IMR-90 (cell line): ENCODE data around the gene CLPTM1L. TPM values are rescaled to one million over a fixed set of nuclear protein-coding genes. Genes with fewer than 3 reads are reported as not detected.

Source experiments
- ATAC-seq: fragments of 200-7000 bp; cut with Tn5 transposase; 2 replicates; pipeline ENCODE4 v1.9.1; 2020; ENCODE audit warnings: low read depth, mild to moderate bottlenecking, moderate library complexity
- BruUV-seq: library from RNA; stranded (reverse); fragments of 400-500 nt; replicated peaks from 2 replicates; lab custom pipeline; 2021; lab: Mats Ljungman, UMichigan
- CTCF ChIA-PET: fragments of 300-600 bp; formaldehyde crosslinking; extraction: SDS; loops from one replicate; lab custom pipeline; 2021; ENCODE audit warnings: antibody characterized with exemption; lab: Yijun Ruan, JAX
- POLR2A ChIA-PET: fragments of 300-600 bp; sonication (Branson Sonifier 250); formaldehyde crosslinking; loops from one replicate; lab custom pipeline; 2022; ENCODE audit warnings: antibody characterized with exemption; ENCODE audit not compliant: unreplicated experiment; lab: Charles Lee
- DNase-seq: peaks from one replicate; pipeline ENCODE4 v3.0.0; 2013
- H2AFZ ChIP-seq: replicated peaks from 2 replicates; pipeline ENCODE3; 2013; ENCODE audit warnings: low read length, mild to moderate bottlenecking; ENCODE audit not compliant: poor library complexity
- H2AK5ac ChIP-seq: 2 replicates; pipeline ENCODE4 v1.6.1; 2013; ENCODE audit warnings: low read depth, low read length, inconsistent platforms
- H2AK9ac ChIP-seq: replicated peaks from 2 replicates; pipeline ENCODE3; 2013; ENCODE audit warnings: mild to moderate bottlenecking, low read depth, low read length, moderate library complexity; ENCODE audit not compliant: poor library complexity
- H2BK120ac ChIP-seq: 2 replicates; pipeline ENCODE4 v1.6.1; 2013; ENCODE audit warnings: low read depth, low read length, inconsistent platforms
- H2BK15ac ChIP-seq: 3 replicates; pipeline ENCODE4 v1.6.1; 2013; ENCODE audit warnings: low read depth, low read length, inconsistent platforms
- H2BK20ac ChIP-seq: 2 replicates; pipeline ENCODE4 v1.6.1; 2013; ENCODE audit warnings: low read depth, mild to moderate bottlenecking, inconsistent platforms, low read length, moderate library complexity
- H2BK5ac ChIP-seq: 2 replicates; pipeline ENCODE4 v1.6.1; 2013; ENCODE audit warnings: mild to moderate bottlenecking, low read depth, low read length, inconsistent platforms; ENCODE audit not compliant: poor library complexity, severe bottlenecking
- H3K14ac ChIP-seq: replicated peaks from 2 replicates; pipeline ENCODE4 v1.6.1; 2013; ENCODE audit warnings: low read depth, low read length, inconsistent platforms
- H3K18ac ChIP-seq: 2 replicates; pipeline ENCODE4 v1.6.1; 2013; ENCODE audit warnings: low read depth, low read length, control low read depth
- H3K23ac ChIP-seq: 2 replicates; pipeline ENCODE4 v1.6.1; 2013; ENCODE audit warnings: low read depth, low read length, inconsistent platforms
- H3K27ac ChIP-seq: 2 replicates; pipeline ENCODE4 v1.5.1; 2013; ENCODE audit warnings: mild to moderate bottlenecking, control low read depth, low read length; ENCODE audit not compliant: insufficient read depth
- H3K27me3 ChIP-seq: 2 replicates; pipeline ENCODE4 v1.6.1; 2013; ENCODE audit warnings: low read length; ENCODE audit not compliant: control insufficient read depth, insufficient read depth
- H3K36me3 ChIP-seq: 2 replicates; pipeline ENCODE4 v1.6.1; 2013; ENCODE audit warnings: low read length, mixed read lengths; ENCODE audit not compliant: control insufficient read depth, insufficient read depth
- H3K4ac ChIP-seq: 2 replicates; pipeline ENCODE4 v1.6.1; 2013; ENCODE audit warnings: low read depth, low read length, inconsistent platforms
- H3K4me1 ChIP-seq: 2 replicates; pipeline ENCODE4 v1.6.1; 2013; ENCODE audit warnings: low read length, mixed read lengths; ENCODE audit not compliant: control insufficient read depth, insufficient read depth
- H3K4me2 ChIP-seq: 2 replicates; pipeline ENCODE4 v1.6.1; 2013; ENCODE audit warnings: low read depth, mild to moderate bottlenecking, control low read depth, low read length, moderate library complexity
- H3K4me3 ChIP-seq: 2 replicates; pipeline ENCODE4 v1.5.1; 2013; ENCODE audit warnings: low read depth, mild to moderate bottlenecking, control low read depth, low read length, moderate library complexity; ENCODE audit not compliant: insufficient read depth
- H3K56ac ChIP-seq: 2 replicates; pipeline ENCODE4 v1.6.1; 2013; ENCODE audit warnings: low read length, inconsistent platforms; ENCODE audit not compliant: insufficient read depth; ENCODE audit errors: extremely low read depth
- H3K79me1 ChIP-seq, 2 experiments: 2 replicates each; pipeline ENCODE4 v1.6.1; 2013; ENCODE audit warnings: low read length in 2 of 2, inconsistent platforms in 1 of 2, low read depth in 1 of 2
- H3K9ac ChIP-seq: 2 replicates; pipeline ENCODE4 v1.6.1; 2013; ENCODE audit warnings: low read depth, low read length, control low read depth
- H3K9me1 ChIP-seq: 2 replicates; pipeline ENCODE4 v1.6.1; 2013; ENCODE audit warnings: low read length, inconsistent platforms; ENCODE audit not compliant: insufficient read depth
- H3K9me3 ChIP-seq: 2 replicates; pipeline ENCODE4 v1.6.1; 2013; ENCODE audit warnings: low read length; ENCODE audit not compliant: control insufficient read depth, insufficient read depth
- H4K20me1 ChIP-seq: 2 replicates; pipeline ENCODE4 v1.6.1; 2013; ENCODE audit warnings: low read length, inconsistent platforms; ENCODE audit not compliant: insufficient read depth
- H4K5ac ChIP-seq: 2 replicates; pipeline ENCODE4 v1.6.1; 2013; ENCODE audit warnings: mild to moderate bottlenecking, low read depth, low read length, control low read depth
- H4K8ac ChIP-seq, 2 experiments: 2 replicates each; pipeline ENCODE4 v1.6.1; 2013; ENCODE audit warnings: low read depth in 2 of 2, low read length in 2 of 2, control low read depth in 1 of 2, inconsistent platforms in 1 of 2
- H4K91ac ChIP-seq: 2 replicates; pipeline ENCODE4 v1.6.1; 2013; ENCODE audit warnings: low read depth, low read length, inconsistent platforms; ENCODE audit not compliant: insufficient read depth
- BHLHE40 ChIP-seq: fragments of 150-350 bp; IDR thresholded peaks from 2 replicates; pipeline ENCODE4 v1.6.1; 2016; ENCODE audit warnings: mild to moderate bottlenecking, low read depth, low read length
- CEBPB ChIP-seq: IDR thresholded peaks from 2 replicates; pipeline ENCODE4 v1.6.1; 2012; ENCODE audit warnings: low read depth, low read length, improper control_type of control experiment
- CHD1 ChIP-seq: IDR thresholded peaks from 2 replicates; pipeline ENCODE4 v1.6.1; 2012; ENCODE audit warnings: low read depth, low read length, improper control_type of control experiment
- FOS ChIP-seq: fragments of 150-350 bp; IDR thresholded peaks from 2 replicates; pipeline ENCODE4 v1.6.1; 2016; ENCODE audit warnings: low read depth, low read length
- MAFK ChIP-seq: IDR thresholded peaks from 2 replicates; pipeline ENCODE4 v1.6.1; 2012; ENCODE audit warnings: low read depth, low read length, improper control_type of control experiment
- MAZ ChIP-seq: IDR thresholded peaks from 2 replicates; pipeline ENCODE4 v1.6.1; 2012; ENCODE audit warnings: low read depth, mild to moderate bottlenecking, low read length, improper control_type of control experiment, moderate library complexity, borderline replicate concordance
- MXI1 ChIP-seq: IDR thresholded peaks from 2 replicates; pipeline ENCODE4 v1.6.1; 2012; ENCODE audit warnings: low read depth, mild to moderate bottlenecking, low read length, moderate library complexity, borderline replicate concordance
- NFE2L2 ChIP-seq: fragments of 150-350 bp; IDR thresholded peaks from 2 replicates; pipeline ENCODE4 v1.6.1; 2016; ENCODE audit warnings: low read depth, mild to moderate bottlenecking, low read length
- POLR2A ChIP-seq: IDR thresholded peaks from 2 replicates; pipeline ENCODE4 v1.6.1; 2012; ENCODE audit warnings: mild to moderate bottlenecking, low read depth, low read length
- RAD21 ChIP-seq: IDR thresholded peaks from 2 replicates; pipeline ENCODE4 v1.6.1; 2012; ENCODE audit warnings: low read length, improper control_type of control experiment
- RCOR1 ChIP-seq: IDR thresholded peaks from 2 replicates; pipeline ENCODE4 v1.6.1; 2012; ENCODE audit warnings: mild to moderate bottlenecking, low read length, improper control_type of control experiment; ENCODE audit not compliant: insufficient replicate concordance
- RFX5 ChIP-seq: IDR thresholded peaks from 2 replicates; pipeline ENCODE4 v1.8.0; 2012; ENCODE audit warnings: low read depth, mild to moderate bottlenecking, low read length, moderate library complexity
- SMC3 ChIP-seq: fragments of 150-350 bp; IDR thresholded peaks from 2 replicates; pipeline ENCODE4 v1.6.1; 2016; ENCODE audit warnings: low read depth, mild to moderate bottlenecking, antibody characterized with exemption, low read length, moderate library complexity
- WGBS, 2 experiments: methylation state at CpG; one replicate each; pipeline versions ENCODE4 v1.1.5 to v1.1.7; 2013; ENCODE audit warnings: missing lambda C conversion rate in 2 of 2; ENCODE audit not compliant: insufficient read length in 1 of 2; ENCODE audit errors: extremely low coverage in 2 of 2; 5-methylcytosine and 5-hydroxymethylcytosine counted together
- dilution Hi-C: fragments of 300-500 bp; cut with HindIII; formaldehyde crosslinking; loops from one replicate; pipeline ENCODE4 v1.14.3; 2018; ENCODE audit warnings: low sequenced_read_pairs; ENCODE audit not compliant: unreplicated experiment
- in situ Hi-C: fragments of 300-500 bp; cut with MboI; formaldehyde crosslinking; loops from 3 replicates; pipeline ENCODE4 v1.14.3; 2019; ENCODE audit warnings: low sequenced_read_pairs, inconsistent platforms, mixed read lengths
- intact Hi-C: fragments of 100-400 bp; cut with micrococcal nuclease; formaldehyde crosslinking; loops from 2 replicates; pipeline ENCODE4 v1.10.0; 2022
- polyA plus RNA-seq, 3 experiments: library from polyadenylated mRNA; depleted of rRNA; stranded (reverse); fragments of >200 nt; gene quantifications; 2 replicates each; pipeline ENCODE4 v1.2.3, GENCODE V29; 2012; ENCODE audit warnings: low replicate concordance in 1 of 3
- total RNA-seq: library from RNA; depleted of rRNA; stranded (reverse); fragments of >200 nt; gene quantifications from 2 replicates; pipeline ENCODE4 v1.2.3, GENCODE V29; 2012
- TF ChIP-seq, protein P1 (sequence below): fragments of 150-350 bp; IDR thresholded peaks from 2 replicates; pipeline ENCODE4 v1.6.1; 2017; ENCODE audit warnings: mild to moderate bottlenecking, antibody characterized with exemption, low read length, low read depth
- TF ChIP-seq, protein P2 (sequence below): conservative IDR thresholded peaks from 2 replicates; pipeline ENCODE4 v1.5.1; 2012; ENCODE audit warnings: mild to moderate bottlenecking, low read depth, low read length, improper control_type of control experiment
- TF ChIP-seq, protein P3 (sequence below): fragments of 150-350 bp; IDR thresholded peaks from 2 replicates; pipeline ENCODE4 v1.6.1; 2016; ENCODE audit warnings: low read depth, mild to moderate bottlenecking, low read length, moderate library complexity, borderline replicate concordance

The CLPTM1L gene
- total and polyA plus RNA-seq, 2 of the 4 experiments (the other 2 are of a cell fraction), result 114 to 137 TPM

DNA sequence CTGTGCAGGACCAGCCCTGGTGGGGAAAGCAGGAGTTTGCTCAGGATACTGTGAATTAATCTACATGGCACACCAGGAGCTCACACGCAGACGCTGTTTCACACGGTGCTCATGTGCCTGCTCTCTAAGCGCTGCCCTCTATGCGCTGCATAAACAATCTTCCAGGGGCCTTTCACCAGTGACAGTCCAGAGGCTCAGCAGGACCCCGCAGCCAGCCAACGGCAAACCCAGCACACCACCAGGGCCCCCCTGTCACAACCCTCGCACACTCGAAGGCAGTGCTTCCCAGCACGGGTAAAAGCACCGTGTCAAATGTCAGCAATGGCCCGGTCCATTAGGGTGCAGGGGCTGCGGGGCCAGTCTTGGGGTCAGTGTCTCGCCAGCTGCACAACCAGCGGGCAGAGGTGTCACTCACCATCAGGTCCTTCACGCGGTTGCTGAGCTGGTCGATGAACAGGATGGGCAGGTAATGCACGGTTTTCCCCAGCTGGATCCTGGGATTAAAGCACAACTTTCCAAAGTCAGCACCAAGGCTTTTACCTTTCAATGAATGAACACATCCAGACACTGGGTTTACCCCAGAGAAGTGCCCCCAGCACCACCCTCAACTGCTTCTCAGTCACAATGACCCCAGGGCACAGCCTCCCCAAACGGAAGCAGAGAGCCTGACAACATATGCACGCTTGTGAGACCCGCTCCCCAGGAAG, 7.3 kb downstream of the CLPTM1L start:
- Histone ChIP-seq H2BK5ac (no peak overlapping the region), H3K56ac (no peak overlapping the region), H3K27ac (no peak overlapping the region), H3K4me1 (no peaks in the 10 kb centered on the region), H3K9me1 (no peaks in the 10 kb centered on the region), H3K79me1 (peaks cover 6 to 10% of the 10 kb centered on the region in 2 experiments; a peak in 2 of 4 replicates), H2AFZ (no peak overlapping the region), H2BK20ac (no peak overlapping the region), H4K20me1 (peaks cover 6% of the 10 kb centered on the region; the same call in 1 of the 2 replicates), H2BK15ac (no peak overlapping the region), H4K91ac (no peak overlapping the region), H2BK120ac (no peak overlapping the region), H3K27me3 (no peaks in the 10 kb centered on the region), H3K18ac (no peak overlapping the region), H3K4me2 (no peak overlapping the region), H2AK5ac (no peak overlapping the region), H3K4ac (no peak overlapping the region), H3K14ac (no peak overlapping the region), H3K36me3 (peaks cover 70% of the 10 kb centered on the region), H2AK9ac (no peak overlapping the region), H4K8ac (no peak overlapping the region), H4K5ac (no peak overlapping the region), H3K9ac (no peak overlapping the region), H3K9me3 (no peaks in the 10 kb centered on the region), H3K23ac (no peak overlapping the region), H3K4me3 (no peak overlapping the region)
- ChIA-PET POLR2A (no interaction called here), CTCF (interaction anchor here (0.6 kb wide), 1 partner anchor 192 kb away, joined by 3 read pairs; no protein-coding TSS in a partner anchor)
- DNase-seq (no peak), ATAC-seq (no peak)
- in situ Hi-C loops, result no loop called here
- no peak for TF ChIP-seq RAD21
- TF ChIP-seq, protein P1, sequence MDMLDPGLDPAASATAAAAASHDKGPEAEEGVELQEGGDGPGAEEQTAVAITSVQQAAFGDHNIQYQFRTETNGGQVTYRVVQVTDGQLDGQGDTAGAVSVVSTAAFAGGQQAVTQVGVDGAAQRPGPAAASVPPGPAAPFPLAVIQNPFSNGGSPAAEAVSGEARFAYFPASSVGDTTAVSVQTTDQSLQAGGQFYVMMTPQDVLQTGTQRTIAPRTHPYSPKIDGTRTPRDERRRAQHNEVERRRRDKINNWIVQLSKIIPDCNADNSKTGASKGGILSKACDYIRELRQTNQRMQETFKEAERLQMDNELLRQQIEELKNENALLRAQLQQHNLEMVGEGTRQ, result no peak
- no peak for TF ChIP-seq NFE2L2
- no peak for TF ChIP-seq POLR2A
- no peak for TF ChIP-seq SMC3
- TF ChIP-seq, protein P2, sequence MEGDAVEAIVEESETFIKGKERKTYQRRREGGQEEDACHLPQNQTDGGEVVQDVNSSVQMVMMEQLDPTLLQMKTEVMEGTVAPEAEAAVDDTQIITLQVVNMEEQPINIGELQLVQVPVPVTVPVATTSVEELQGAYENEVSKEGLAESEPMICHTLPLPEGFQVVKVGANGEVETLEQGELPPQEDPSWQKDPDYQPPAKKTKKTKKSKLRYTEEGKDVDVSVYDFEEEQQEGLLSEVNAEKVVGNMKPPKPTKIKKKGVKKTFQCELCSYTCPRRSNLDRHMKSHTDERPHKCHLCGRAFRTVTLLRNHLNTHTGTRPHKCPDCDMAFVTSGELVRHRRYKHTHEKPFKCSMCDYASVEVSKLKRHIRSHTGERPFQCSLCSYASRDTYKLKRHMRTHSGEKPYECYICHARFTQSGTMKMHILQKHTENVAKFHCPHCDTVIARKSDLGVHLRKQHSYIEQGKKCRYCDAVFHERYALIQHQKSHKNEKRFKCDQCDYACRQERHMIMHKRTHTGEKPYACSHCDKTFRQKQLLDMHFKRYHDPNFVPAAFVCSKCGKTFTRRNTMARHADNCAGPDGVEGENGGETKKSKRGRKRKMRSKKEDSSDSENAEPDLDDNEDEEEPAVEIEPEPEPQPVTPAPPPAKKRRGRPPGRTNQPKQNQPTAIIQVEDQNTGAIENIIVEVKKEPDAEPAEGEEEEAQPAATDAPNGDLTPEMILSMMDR, result no peak
- TF ChIP-seq MAFK, result no peak
- TF ChIP-seq MAZ, result no peak
- no peak for TF ChIP-seq CEBPB
- no peak for TF ChIP-seq BHLHE40
- no peak for TF ChIP-seq MXI1
- no peak for TF ChIP-seq RCOR1
- TF ChIP-seq FOS, result no peak
- no peak for TF ChIP-seq RFX5
- TF ChIP-seq, protein P3, sequence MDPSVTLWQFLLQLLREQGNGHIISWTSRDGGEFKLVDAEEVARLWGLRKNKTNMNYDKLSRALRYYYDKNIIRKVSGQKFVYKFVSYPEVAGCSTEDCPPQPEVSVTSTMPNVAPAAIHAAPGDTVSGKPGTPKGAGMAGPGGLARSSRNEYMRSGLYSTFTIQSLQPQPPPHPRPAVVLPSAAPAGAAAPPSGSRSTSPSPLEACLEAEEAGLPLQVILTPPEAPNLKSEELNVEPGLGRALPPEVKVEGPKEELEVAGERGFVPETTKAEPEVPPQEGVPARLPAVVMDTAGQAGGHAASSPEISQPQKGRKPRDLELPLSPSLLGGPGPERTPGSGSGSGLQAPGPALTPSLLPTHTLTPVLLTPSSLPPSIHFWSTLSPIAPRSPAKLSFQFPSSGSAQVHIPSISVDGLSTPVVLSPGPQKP, result no peak
- TF ChIP-seq CHD1, result no peak
- 95% methylated on average over 19 of the region's 22 CpGs; no CpG with 5 or more reads in 1 of the 2 experiments for WGBS, 2 experiments
- dilution Hi-C loops, result no loop called here
- no TSS peak for BruUV-seq
- intact Hi-C loops, result no loop called here
